MM.1S (cell line): ENCODE results near the gene KRTAP4-11.

Experiments
- CTCF ChIP-seq: fragments of 300-600 bp; sonication (generic); IDR thresholded peaks from 2 replicates; pipeline ENCODE4 v1.5.1; 2016; ENCODE audit warnings: antibody characterized with exemption, low read length, mixed read lengths
- EZH2 ChIP-seq: fragments of 300-600 bp; sonication (generic); optimal IDR thresholded peaks from 2 replicates; pipeline ENCODE3; 2017; ENCODE audit warnings: low read depth, mild to moderate bottlenecking, antibody characterized with exemption, low read length, mixed read lengths
- EZH2phosphoT487 ChIP-seq: fragments of 300-600 bp; sonication (generic); IDR thresholded peaks from 2 replicates; pipeline ENCODE4 v1.6.1; 2018; ENCODE audit warnings: antibody characterized with exemption, low read length

GRCh38 chr17:41121742-41122141 is 3.6 kb upstream of the KRTAP4-11 start:
- TF ChIP-seq CTCF, result no peak
- no peak for TF ChIP-seq EZH2
- no peak for TF ChIP-seq EZH2phosphoT487
